DND-41 (cell line): ENCODE measurements around the gene SCGB1A1.
"Not testable (repeated sequence)": the region's sequence is repeated elsewhere in the genome, so short reads cannot be mapped to it uniquely, and the experiment has no call there.

Source experiments
- ATAC-seq: fragments of 200-7000 bp; cut with Tn5 transposase; 3 replicates; pipeline ENCODE4 v1.9.1; 2021; ENCODE audit warnings: low read depth; ENCODE audit not compliant: insufficient read depth
- DNase-seq: peaks from one replicate; pipeline ENCODE4 v3.0.0-alpha.2; 2020
- H2AFZ ChIP-seq: 2 replicates; pipeline ENCODE4 v1.6.0; 2012; ENCODE audit warnings: low read depth, low read length
- H3K27ac ChIP-seq: 2 replicates; pipeline ENCODE4 v1.5.1; 2012; ENCODE audit warnings: low read length, inconsistent platforms
- H3K27me3 ChIP-seq: fragments of 200-600 bp; sonication (generic); 2 replicates; pipeline ENCODE4 v1.6.0; 2012; ENCODE audit warnings: low read length, mild to moderate bottlenecking, inconsistent platforms; ENCODE audit not compliant: insufficient read depth, poor library complexity
- H3K36me3 ChIP-seq: 2 replicates; pipeline ENCODE4 v1.5.1; 2012; ENCODE audit warnings: low read length, inconsistent platforms; ENCODE audit not compliant: insufficient read depth
- H3K4me1 ChIP-seq: 2 replicates; pipeline ENCODE4 v1.5.1; 2012; ENCODE audit warnings: mild to moderate bottlenecking, low read length; ENCODE audit not compliant: insufficient read depth
- H3K4me2 ChIP-seq: 2 replicates; pipeline ENCODE4 v1.6.0; 2012; ENCODE audit warnings: mild to moderate bottlenecking, moderate library complexity, low read length, inconsistent platforms; ENCODE audit not compliant: insufficient read depth
- H3K4me3 ChIP-seq, 2 experiments: fragments of 200-600 bp in 1 of 2; shearing (Covaris generic) in 1 of 2; 2 replicates each; pipeline ENCODE4 v1.5.1; 2012 to 2016; ENCODE audit warnings: inconsistent platforms in 2 of 2, low read length in 2 of 2, mild to moderate bottlenecking in 2 of 2, low read depth in 1 of 2, moderate library complexity in 1 of 2
- H3K79me2 ChIP-seq: 2 replicates; pipeline ENCODE4 v1.6.0; 2012; ENCODE audit warnings: low read length, inconsistent platforms; ENCODE audit not compliant: insufficient read depth
- H3K9ac ChIP-seq: 2 replicates; pipeline ENCODE4 v1.6.0; 2012; ENCODE audit warnings: low read depth, mild to moderate bottlenecking, inconsistent platforms, low read length, moderate library complexity
- H3K9me3 ChIP-seq: 2 replicates; pipeline ENCODE4 v1.5.1; 2012; ENCODE audit warnings: low read length, moderate library complexity, mild to moderate bottlenecking, inconsistent platforms; ENCODE audit not compliant: insufficient read depth, severe bottlenecking
- H4K20me1 ChIP-seq: 2 replicates; pipeline ENCODE4 v1.6.0; 2012; ENCODE audit warnings: low read length; ENCODE audit not compliant: insufficient read depth
- CTCF ChIP-seq: IDR thresholded peaks from 2 replicates; pipeline ENCODE4 v1.5.1; 2012; ENCODE audit warnings: borderline replicate concordance, low read length, moderate library complexity, mild to moderate bottlenecking; ENCODE audit not compliant: poor library complexity, severe bottlenecking; ENCODE audit errors: extremely low read depth
- EZH2 ChIP-seq: IDR thresholded peaks from 3 replicates; pipeline ENCODE4 v1.6.1; 2012; ENCODE audit warnings: borderline replicate concordance, low read depth, mild to moderate bottlenecking, moderate library complexity, low read length, inconsistent platforms; ENCODE audit not compliant: severe bottlenecking

SCGB1A1 gene

GRCh38 chr11:62380821-62381245, 38.0 kb upstream of the SCGB1A1 start:
- not testable (repeated sequence) for H3K27ac ChIP-seq, H3K36me3 ChIP-seq, H4K20me1 ChIP-seq, H3K4me3 ChIP-seq, H3K79me2 ChIP-seq, H3K27me3 ChIP-seq, H3K9ac ChIP-seq, H3K4me2 ChIP-seq, H2AFZ ChIP-seq, H3K4me1 ChIP-seq, H3K9me3 ChIP-seq
- ATAC-seq = peak; percentile 95
- DNase-seq = peak; percentile 48
- TF ChIP-seq CTCF = peak; percentile 89

- Histone ChIP-seq H3K79me2 (no peaks in the 10 kb centered on the region), H3K27ac (no peak overlapping the region), H3K36me3 (no peaks in the 10 kb centered on the region), H3K9me3 (no peaks in the 10 kb centered on the region), H3K9ac (no peak overlapping the region), H3K4me1 (peaks cover 3% of the 10 kb centered on the region; the same call in 1 of the 2 replicates), H3K4me3 (no peak overlapping the region), H4K20me1 (no peaks in the 10 kb centered on the region), H3K4me2 (no peak overlapping the region), H3K27me3 (peaks cover 10% of the 10 kb centered on the region), H2AFZ (no peak overlapping the region)
- no peak for TF ChIP-seq CTCF
- DNase-seq (no peak), ATAC-seq (no peak)
These were observed 35.0 kb upstream of the SCGB1A1 start for GRCh38 chr11:62383822-62384221.

GRCh38 chr11:62386083-62386482, 32.8 kb upstream of the SCGB1A1 start:
- not testable (repeated sequence) for H3K36me3 ChIP-seq, H2AFZ ChIP-seq, H3K79me2 ChIP-seq, H3K9me3 ChIP-seq, DNase-seq, H3K27ac ChIP-seq, H3K4me2 ChIP-seq, ATAC-seq, H3K4me1 ChIP-seq, H3K9ac ChIP-seq, H4K20me1 ChIP-seq, H3K4me3 ChIP-seq
- peaks cover 21% of the 10 kb centered on the region for H3K27me3 ChIP-seq

GRCh38 chr11:62387381-62387780, 31.5 kb upstream of the SCGB1A1 start:
- Histone ChIP-seq H2AFZ (no peak overlapping the region), H4K20me1 (no peaks in the 10 kb centered on the region; the same call in 1 of the 2 replicates), H3K36me3 (no peaks in the 10 kb centered on the region), H3K79me2 (no peaks in the 10 kb centered on the region), H3K27ac (no peak overlapping the region), H3K4me1 (no peaks in the 10 kb centered on the region), H3K9me3 (no peaks in the 10 kb centered on the region), H3K4me2 (no peak overlapping the region), H3K4me3 (no peak overlapping the region), H3K9ac (no peak overlapping the region), H3K27me3 (peaks cover 28% of the 10 kb centered on the region)
- no peak for ATAC-seq
- no peak for DNase-seq
- TF ChIP-seq EZH2 (no peak), CTCF (no peak)
